Measurements from ENCODE around the gene DCAF10.

DNA sequence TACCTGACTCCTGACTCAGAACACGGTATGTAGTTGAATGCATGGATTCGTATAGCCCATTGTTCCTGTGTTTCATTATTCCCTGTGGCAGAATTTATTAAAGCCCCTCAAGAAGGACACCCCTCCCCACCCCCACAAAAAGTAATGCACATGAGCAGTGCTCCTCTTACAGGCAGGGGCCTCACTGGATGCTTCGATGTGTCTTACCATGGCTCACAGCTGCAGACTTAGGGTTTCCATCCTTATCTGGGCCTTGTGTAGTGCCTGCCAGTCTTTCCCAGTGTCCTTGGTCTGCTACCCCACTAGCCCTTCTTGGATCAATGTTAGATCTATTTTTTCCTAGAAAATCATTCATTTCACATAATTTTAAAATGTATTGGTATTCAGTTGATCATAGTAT is 30.6 kb upstream of the DCAF10 start:
- TF ChIP-seq EZH2 (IDR thresholded peaks at IDR 0.05; ENCODE audit: borderline replicate concordance, low read length), result no peak
- TF ChIP-seq, protein P1, sequence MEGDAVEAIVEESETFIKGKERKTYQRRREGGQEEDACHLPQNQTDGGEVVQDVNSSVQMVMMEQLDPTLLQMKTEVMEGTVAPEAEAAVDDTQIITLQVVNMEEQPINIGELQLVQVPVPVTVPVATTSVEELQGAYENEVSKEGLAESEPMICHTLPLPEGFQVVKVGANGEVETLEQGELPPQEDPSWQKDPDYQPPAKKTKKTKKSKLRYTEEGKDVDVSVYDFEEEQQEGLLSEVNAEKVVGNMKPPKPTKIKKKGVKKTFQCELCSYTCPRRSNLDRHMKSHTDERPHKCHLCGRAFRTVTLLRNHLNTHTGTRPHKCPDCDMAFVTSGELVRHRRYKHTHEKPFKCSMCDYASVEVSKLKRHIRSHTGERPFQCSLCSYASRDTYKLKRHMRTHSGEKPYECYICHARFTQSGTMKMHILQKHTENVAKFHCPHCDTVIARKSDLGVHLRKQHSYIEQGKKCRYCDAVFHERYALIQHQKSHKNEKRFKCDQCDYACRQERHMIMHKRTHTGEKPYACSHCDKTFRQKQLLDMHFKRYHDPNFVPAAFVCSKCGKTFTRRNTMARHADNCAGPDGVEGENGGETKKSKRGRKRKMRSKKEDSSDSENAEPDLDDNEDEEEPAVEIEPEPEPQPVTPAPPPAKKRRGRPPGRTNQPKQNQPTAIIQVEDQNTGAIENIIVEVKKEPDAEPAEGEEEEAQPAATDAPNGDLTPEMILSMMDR (IDR thresholded peaks at IDR 0.05; ENCODE audit: low read length), result no peak
